Osteocyte (in vitro differentiated cells): ENCODE data around the gene COL2A1. TPM values are rescaled to one million over a fixed set of nuclear protein-coding genes. Genes with fewer than 3 reads are reported as not detected.
A peak's percentile ranks its signal among the peaks of the same experiment; 100 is the strongest.

Experiments used
- DNase-seq: peaks from one replicate; pipeline ENCODE4 v3.0.0; 2021; ENCODE audit warnings: mixed read lengths; ENCODE audit not compliant: unreplicated experiment; ENCODE audit errors: extremely low spot score
- H3K27ac Mint-ChIP-seq: one replicate; pipeline ENCODE4 v1.8.0; 2021; ENCODE audit warnings: mild to moderate bottlenecking, mixed read lengths; ENCODE audit not compliant: unreplicated experiment
- H3K27me3 Mint-ChIP-seq: one replicate; pipeline ENCODE4 v1.8.0; 2021; ENCODE audit warnings: mixed read lengths; ENCODE audit not compliant: unreplicated experiment
- H3K36me3 Mint-ChIP-seq: one replicate; pipeline ENCODE4 v1.8.0; 2021; ENCODE audit warnings: mixed read lengths; ENCODE audit not compliant: unreplicated experiment
- H3K4me1 Mint-ChIP-seq: one replicate; pipeline ENCODE4 v1.8.0; 2021; ENCODE audit warnings: mixed read lengths; ENCODE audit not compliant: unreplicated experiment
- H3K4me3 Mint-ChIP-seq: one replicate; pipeline ENCODE4 v1.8.0; 2021; ENCODE audit warnings: mild to moderate bottlenecking, moderate library complexity, mixed read lengths; ENCODE audit not compliant: unreplicated experiment
- H3K9me3 Mint-ChIP-seq: one replicate; pipeline ENCODE4 v1.8.0; 2021; ENCODE audit warnings: mixed read lengths; ENCODE audit not compliant: unreplicated experiment
- CTCF ChIP-seq: fragments of 200-600 bp; sonication (generic); IDR thresholded peaks from 2 replicates; pipeline ENCODE4 v1.5.0; 2021; ENCODE audit warnings: antibody characterized with exemption, mild to moderate bottlenecking, moderate library complexity
- total RNA-seq: library from RNA; stranded (reverse); gene quantifications from 2 replicates; pipeline ENCODE4 v1.2.1, GENCODE V29; 2021

COL2A1 gene
- total RNA-seq, 1 donor from 2014 or later = 0.70 TPM

- H3K4me3 Mint-ChIP-seq = peak overlapping the region; percentile 88
- H3K9me3 Mint-ChIP-seq = no peaks in the 10 kb centered on the region
- H3K27me3 Mint-ChIP-seq = peaks cover 74% of the 10 kb centered on the region
- peaks cover 37% of the 10 kb centered on the region for H3K4me1 Mint-ChIP-seq
- DNase-seq = no peak
- no peaks in the 10 kb centered on the region for H3K36me3 Mint-ChIP-seq
- peak overlapping the region; percentile 66 for H3K27ac Mint-ChIP-seq
- TF ChIP-seq CTCF = no peak
Observed at GRCh38 chr12:48001505-48002413, 2.5 kb downstream of the COL2A1 start.

- DNase-seq = no peak
- Mint-ChIP-seq H3K27me3 (peaks cover 69% of the 10 kb centered on the region), H3K27ac (peak overlapping the region; percentile 66), H3K4me1 (peaks cover 37% of the 10 kb centered on the region), H3K9me3 (no peaks in the 10 kb centered on the region), H3K4me3 (peak overlapping the region; percentile 88), H3K36me3 (no peaks in the 10 kb centered on the region)
- no peak for TF ChIP-seq CTCF
Observed at GRCh38 chr12:48000878-48001504, 3.3 kb downstream of the COL2A1 start.

- Mint-ChIP-seq H3K9me3 (no peaks in the 10 kb centered on the region), H3K4me3 (no peak overlapping the region), H3K27me3 (peaks cover 67% of the 10 kb centered on the region), H3K36me3 (no peaks in the 10 kb centered on the region), H3K4me1 (peaks cover 33% of the 10 kb centered on the region), H3K27ac (no peak overlapping the region)
- TF ChIP-seq CTCF = no peak
- no peak for DNase-seq
Observed at GRCh38 chr12:47999816-48000215, 4.5 kb downstream of the COL2A1 start.

GRCh38 chr12:47997321-47997720 is 7.0 kb downstream of the COL2A1 start:
- no peak overlapping the region for H3K27ac Mint-ChIP-seq
- H3K36me3 Mint-ChIP-seq = no peaks in the 10 kb centered on the region
- H3K4me3 Mint-ChIP-seq = no peak overlapping the region
- TF ChIP-seq CTCF = no peak
- DNase-seq = no peak
- H3K9me3 Mint-ChIP-seq = no peaks in the 10 kb centered on the region
- H3K4me1 Mint-ChIP-seq = peaks cover 14% of the 10 kb centered on the region
- H3K27me3 Mint-ChIP-seq = peaks cover 52% of the 10 kb centered on the region

DNA sequence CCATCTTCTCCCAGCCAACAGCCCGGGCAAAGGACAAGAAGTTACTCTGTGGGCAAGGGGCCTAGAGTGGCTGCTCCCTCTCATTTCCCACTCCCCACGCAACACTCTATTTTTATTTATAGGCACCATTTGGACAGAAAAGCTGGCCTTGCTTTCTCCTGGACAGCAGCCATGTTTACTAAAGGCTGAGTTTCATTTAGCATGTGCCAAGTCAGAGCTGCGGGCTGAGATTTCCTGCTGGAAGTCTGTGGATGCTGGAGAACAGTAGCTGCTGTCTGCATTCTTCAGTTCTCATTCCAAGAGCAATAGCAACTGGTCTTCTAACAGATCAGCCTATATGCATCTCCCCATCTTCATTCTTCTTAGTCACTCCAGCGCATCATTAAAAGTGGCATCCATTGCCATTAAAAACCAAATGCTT is 8.3 kb downstream of the COL2A1 start:
- peaks cover 4% of the 10 kb centered on the region for H3K4me1 Mint-ChIP-seq
- DNase-seq = no peak
- no peak overlapping the region for H3K27ac Mint-ChIP-seq
- H3K36me3 Mint-ChIP-seq = no peaks in the 10 kb centered on the region
- no peaks in the 10 kb centered on the region for H3K9me3 Mint-ChIP-seq
- no peak overlapping the region for H3K4me3 Mint-ChIP-seq
- H3K27me3 Mint-ChIP-seq = peaks cover 49% of the 10 kb centered on the region
- no peak for TF ChIP-seq CTCF
